OCI-LY3 (cell line): ENCODE measurements around the gene RBCK1.

Experiments used
- EZH2phosphoT487 ChIP-seq: fragments of 200-600 bp; shearing (Covaris generic); IDR thresholded peaks from 2 replicates; pipeline ENCODE4 v1.6.1; 2018; ENCODE audit warnings: antibody characterized with exemption, mixed run types, low read depth
- TF ChIP-seq, protein P1 (sequence below): fragments of 200-600, 300-600 bp; sonication (generic); IDR thresholded peaks from 2 replicates; pipeline ENCODE4 v1.5.1; 2014; ENCODE audit warnings: antibody characterized with exemption, low read length, low read depth

DNA sequence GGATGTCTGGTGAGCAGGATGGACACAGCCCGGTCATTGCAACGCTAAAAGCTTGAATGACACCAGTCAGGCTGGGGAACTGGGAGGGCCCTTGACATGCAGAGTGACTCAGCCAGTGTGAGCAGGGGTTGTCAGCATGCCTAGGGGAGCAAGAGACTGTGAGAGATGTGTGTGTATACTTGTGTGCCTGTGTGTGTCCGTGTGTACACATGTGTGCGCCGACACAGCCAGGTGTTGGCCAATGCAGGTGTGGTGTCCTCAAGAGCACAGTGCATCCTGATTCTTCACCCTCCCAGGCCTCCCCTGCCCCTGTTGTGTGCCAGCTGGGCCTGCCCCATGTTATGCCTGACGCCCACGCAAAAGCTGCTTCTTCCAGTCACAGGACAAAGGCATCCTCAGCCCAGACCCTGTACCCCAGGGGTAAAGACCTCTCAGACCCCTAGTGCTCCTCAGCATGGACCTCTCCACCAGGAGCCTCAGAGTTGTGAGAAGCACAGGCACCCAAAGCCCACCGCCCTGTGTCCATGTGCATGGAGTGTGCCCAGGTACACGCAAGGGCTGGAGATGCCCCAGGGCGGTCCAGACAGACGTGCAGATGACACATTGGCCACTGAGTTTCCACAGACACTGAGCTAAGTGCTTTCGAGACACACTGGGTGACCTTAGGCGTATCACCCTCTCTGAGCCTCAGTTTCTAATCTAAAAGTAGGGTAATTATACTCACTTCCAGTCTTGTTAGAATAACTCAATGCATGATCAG, 44.6 kb upstream of the RBCK1 start:
- TF ChIP-seq, protein P1, sequence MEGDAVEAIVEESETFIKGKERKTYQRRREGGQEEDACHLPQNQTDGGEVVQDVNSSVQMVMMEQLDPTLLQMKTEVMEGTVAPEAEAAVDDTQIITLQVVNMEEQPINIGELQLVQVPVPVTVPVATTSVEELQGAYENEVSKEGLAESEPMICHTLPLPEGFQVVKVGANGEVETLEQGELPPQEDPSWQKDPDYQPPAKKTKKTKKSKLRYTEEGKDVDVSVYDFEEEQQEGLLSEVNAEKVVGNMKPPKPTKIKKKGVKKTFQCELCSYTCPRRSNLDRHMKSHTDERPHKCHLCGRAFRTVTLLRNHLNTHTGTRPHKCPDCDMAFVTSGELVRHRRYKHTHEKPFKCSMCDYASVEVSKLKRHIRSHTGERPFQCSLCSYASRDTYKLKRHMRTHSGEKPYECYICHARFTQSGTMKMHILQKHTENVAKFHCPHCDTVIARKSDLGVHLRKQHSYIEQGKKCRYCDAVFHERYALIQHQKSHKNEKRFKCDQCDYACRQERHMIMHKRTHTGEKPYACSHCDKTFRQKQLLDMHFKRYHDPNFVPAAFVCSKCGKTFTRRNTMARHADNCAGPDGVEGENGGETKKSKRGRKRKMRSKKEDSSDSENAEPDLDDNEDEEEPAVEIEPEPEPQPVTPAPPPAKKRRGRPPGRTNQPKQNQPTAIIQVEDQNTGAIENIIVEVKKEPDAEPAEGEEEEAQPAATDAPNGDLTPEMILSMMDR = no peak
- TF ChIP-seq EZH2phosphoT487 = no peak
